PC-9 (cell line): ENCODE data around the gene STING1. TPM values are rescaled to one million over a fixed set of nuclear protein-coding genes. Genes with fewer than 3 reads are reported as not detected.
"Not testable (repeated sequence)": the region's sequence is repeated elsewhere in the genome, so short reads cannot be mapped to it uniquely, and the experiment has no call there.

Experiments
- BruUV-seq: library from RNA; stranded (reverse); fragments of 400-500 nt; replicated peaks from 2 replicates; lab custom pipeline; 2021; lab: Mats Ljungman, UMichigan
- CTCF ChIA-PET: fragments of 300-600 bp; sonication (Branson Sonifier 250); formaldehyde crosslinking; loops from one replicate; lab custom pipeline; 2022; ENCODE audit warnings: antibody characterized with exemption; lab: Charles Lee
- POLR2A ChIA-PET: fragments of 300-600 bp; sonication (Branson Sonifier 250); formaldehyde crosslinking; loops from one replicate; lab custom pipeline; 2022; ENCODE audit warnings: antibody characterized with exemption; ENCODE audit not compliant: unreplicated experiment; lab: Charles Lee
- DNase-seq, 2 experiments: peaks; one replicate each; pipeline versions ENCODE4 v3.0.0 to v3.0.0-alpha.2; 2015 to 2022; ENCODE audit warnings: mixed read lengths in 1 of 2
- H2AFZ ChIP-seq: fragments of 200-600 bp; sonication (generic); 2 replicates; pipeline ENCODE4 v1.8.1; 2017; ENCODE audit warnings: antibody characterized with exemption
- H3F3A ChIP-seq: fragments of 200-600 bp; sonication (generic); 2 replicates; pipeline ENCODE4 v1.8.1; 2017; ENCODE audit warnings: antibody characterized with exemption, mild to moderate bottlenecking, low read depth; ENCODE audit not compliant: insufficient read depth
- H3K27ac ChIP-seq: fragments of 200-600 bp; sonication (generic); 2 replicates; pipeline ENCODE4 v1.6.1; 2016; ENCODE audit warnings: mixed run types
- H3K27me3 ChIP-seq: fragments of 200-600 bp; sonication (generic); 2 replicates; pipeline ENCODE4 v1.6.1; 2016; ENCODE audit warnings: low read depth, mixed run types; ENCODE audit not compliant: insufficient read depth
- H3K36me3 ChIP-seq: fragments of 200-600 bp; sonication (generic); 2 replicates; pipeline ENCODE4 v1.6.1; 2016; ENCODE audit warnings: low read depth, mixed run types
- H3K4me1 ChIP-seq: fragments of 200-600 bp; sonication (generic); replicated peaks from 2 replicates; pipeline ENCODE4 v1.6.1; 2016; ENCODE audit warnings: mixed run types; ENCODE audit not compliant: insufficient read depth
- H3K4me2 ChIP-seq: fragments of 200-600 bp; sonication (generic); 2 replicates; pipeline ENCODE4 v1.6.1; 2017; ENCODE audit warnings: mixed run types
- H3K4me3 ChIP-seq: fragments of 200-600 bp; sonication (generic); 2 replicates; pipeline ENCODE4 v1.6.1; 2016; ENCODE audit warnings: mixed run types
- H3K79me2 ChIP-seq: fragments of 200-600 bp; sonication (generic); 2 replicates; pipeline ENCODE4 v1.6.1; 2017; ENCODE audit warnings: low read depth, mixed run types
- H3K9me2 ChIP-seq: fragments of 200-600 bp; sonication (generic); 2 replicates; pipeline ENCODE4 v1.8.1; 2017; ENCODE audit warnings: mild to moderate bottlenecking; ENCODE audit not compliant: insufficient read depth
- H3K9me3 ChIP-seq: fragments of 200-600 bp; sonication (generic); 2 replicates; pipeline ENCODE4 v1.8.1; 2016; ENCODE audit warnings: low read depth; ENCODE audit not compliant: insufficient read depth
- H4K20me1 ChIP-seq: fragments of 200-600 bp; sonication (generic); 2 replicates; pipeline ENCODE4 v1.8.1; 2017; ENCODE audit not compliant: insufficient read depth
- CTCF ChIP-seq: fragments of 200-600 bp; sonication (generic); conservative IDR thresholded peaks from 2 replicates; pipeline ENCODE4 v1.6.1; 2017; ENCODE audit warnings: mixed run types, antibody characterized with exemption, mild to moderate bottlenecking, moderate library complexity
- EZH2 ChIP-seq: fragments of 200-600 bp; sonication (generic); IDR thresholded peaks from 2 replicates; pipeline ENCODE4 v1.8.0; 2017; ENCODE audit warnings: antibody characterized with exemption, low read depth
- intact Hi-C: fragments of 100-400 bp; cut with micrococcal nuclease; formaldehyde crosslinking; loops from one replicate; pipeline ENCODE4 v1.10.0; 2022; ENCODE audit not compliant: unreplicated experiment
- total RNA-seq: library from RNA; stranded (reverse); gene quantifications from 2 replicates; pipeline ENCODE4 v1.2.3, GENCODE V29; 2021

Gene STING1
- total RNA-seq, 1 experiment from 2014 or later = 27.6 TPM

- H3K27ac ChIP-seq = no peak overlapping the region
- no peaks in the 10 kb centered on the region for H3K36me3 ChIP-seq
- H3K79me2 ChIP-seq = no peaks in the 10 kb centered on the region
- POLR2A ChIA-PET = no interaction called here
- no TSS peak for BruUV-seq
- no peak overlapping the region for H3K4me2 ChIP-seq
- H4K20me1 ChIP-seq = no peaks in the 10 kb centered on the region
- CTCF ChIA-PET = interaction anchor here (0.8 to 2.0 kb wide), 5 partner anchors 11 to 91 kb away, joined by 3 to 15 read pairs (median 4); partner anchors contain the start of gene STING1
- TF ChIP-seq EZH2 (no peak), CTCF (no peak)
- H3K9me2 ChIP-seq = no peaks in the 10 kb centered on the region
- no peaks in the 10 kb centered on the region for H3K27me3 ChIP-seq
- no peaks in the 10 kb centered on the region for H3K9me3 ChIP-seq
- no peak overlapping the region for H2AFZ ChIP-seq
- intact Hi-C loops = loop anchor here (1.0 kb wide), 2 partner anchors 31 to 91 kb away; partner anchors contain the start of gene STING1
- peaks cover 12% of the 10 kb centered on the region for H3K4me1 ChIP-seq
- no peak overlapping the region for H3K4me3 ChIP-seq
- no peak for DNase-seq
- no peaks in the 10 kb centered on the region for H3F3A ChIP-seq
Measured at GRCh38 chr5:139512786-139513390, 30.3 kb upstream of the STING1 start.

GRCh38 chr5:139504722-139505121 is 22.2 kb upstream of the STING1 start:
- H3K4me1 ChIP-seq, H3K4me3 ChIP-seq, H3K4me2 ChIP-seq, intact Hi-C loops, H3K9me2 ChIP-seq, H4K20me1 ChIP-seq, H3K79me2 ChIP-seq, H3F3A ChIP-seq, H3K36me3 ChIP-seq, DNase-seq, H3K9me3 ChIP-seq, H3K27me3 ChIP-seq, H3K27ac ChIP-seq, BruUV-seq, POLR2A ChIA-PET, CTCF ChIA-PET, H2AFZ ChIP-seq: not testable (repeated sequence)

GRCh38 chr5:139503879-139504278 is 21.3 kb upstream of the STING1 start:
- BruUV-seq, H3K4me2 ChIP-seq, H3K79me2 ChIP-seq, CTCF ChIA-PET, H3K27ac ChIP-seq, H2AFZ ChIP-seq, H3K36me3 ChIP-seq, H3K9me3 ChIP-seq, H3F3A ChIP-seq, H4K20me1 ChIP-seq, intact Hi-C loops, H3K4me3 ChIP-seq, H3K4me1 ChIP-seq, H3K27me3 ChIP-seq, H3K9me2 ChIP-seq, DNase-seq: not testable (repeated sequence)
- POLR2A ChIA-PET = interaction anchor here (0.6 kb wide), 1 partner anchor 1407 kb away, joined by 23 read pairs; no protein-coding TSS in a partner anchor

- DNase-seq, H3K9me2 ChIP-seq, H3K4me3 ChIP-seq, H3K27me3 ChIP-seq, H3K27ac ChIP-seq, H4K20me1 ChIP-seq, H3K4me1 ChIP-seq, H3K79me2 ChIP-seq, H3K36me3 ChIP-seq, H3F3A ChIP-seq, CTCF ChIA-PET, H3K4me2 ChIP-seq, BruUV-seq, intact Hi-C loops, H3K9me3 ChIP-seq, H2AFZ ChIP-seq: not testable (repeated sequence)
- POLR2A ChIA-PET = interaction anchor here (0.6 kb wide), 1 partner anchor 1407 kb away, joined by 23 read pairs; no protein-coding TSS in a partner anchor
Measured at GRCh38 chr5:139503036-139503817, 20.7 kb upstream of the STING1 start.
